HCT116 (cell line): Measurements from ENCODE around the gene TRMT11.

Experiments
- TF ChIP-seq, protein P1 (sequence below), 3 experiments: fragments of 200-600 bp in 1 of 3; sonication (generic) in 1 of 3; IDR thresholded peaks in 2 of 3; conservative IDR thresholded peaks in 1 of 3; 2 replicates each; pipeline ENCODE4 v1.5.1; 2012 to 2017; ENCODE audit warnings: low read depth in 2 of 3, low read length in 2 of 3, antibody characterized with exemption in 1 of 3, borderline replicate concordance in 1 of 3, control low read depth in 1 of 3, mild to moderate bottlenecking in 1 of 3, mixed read lengths in 1 of 3, mixed run types in 1 of 3, moderate library complexity in 1 of 3; ENCODE audit not compliant: insufficient read depth in 1 of 3
- TF ChIP-seq, protein P2 (sequence below): IDR thresholded peaks from 2 replicates; pipeline ENCODE4 v1.6.1; 2012; ENCODE audit warnings: low read depth

DNA sequence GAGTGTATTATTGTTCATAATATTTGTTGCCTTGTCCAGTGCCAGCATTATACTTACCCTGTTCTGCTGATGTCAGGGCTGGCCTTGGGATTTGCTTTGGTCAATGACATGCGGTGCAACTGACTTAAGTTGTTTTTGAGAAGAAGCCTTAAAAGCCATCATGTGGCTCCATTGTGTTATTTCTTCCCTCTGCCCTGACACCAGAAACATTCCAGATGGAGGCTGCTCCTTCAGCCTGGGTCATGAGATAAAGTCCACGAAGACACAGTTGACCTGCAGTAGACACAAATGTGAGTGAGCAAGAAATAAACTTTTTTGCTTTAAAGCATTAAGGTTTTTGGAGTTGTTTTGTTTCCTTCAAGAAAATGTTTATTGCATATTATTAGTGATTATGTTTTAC lies 37.3 kb upstream of the TRMT11 start:
- TF ChIP-seq, protein P1, sequence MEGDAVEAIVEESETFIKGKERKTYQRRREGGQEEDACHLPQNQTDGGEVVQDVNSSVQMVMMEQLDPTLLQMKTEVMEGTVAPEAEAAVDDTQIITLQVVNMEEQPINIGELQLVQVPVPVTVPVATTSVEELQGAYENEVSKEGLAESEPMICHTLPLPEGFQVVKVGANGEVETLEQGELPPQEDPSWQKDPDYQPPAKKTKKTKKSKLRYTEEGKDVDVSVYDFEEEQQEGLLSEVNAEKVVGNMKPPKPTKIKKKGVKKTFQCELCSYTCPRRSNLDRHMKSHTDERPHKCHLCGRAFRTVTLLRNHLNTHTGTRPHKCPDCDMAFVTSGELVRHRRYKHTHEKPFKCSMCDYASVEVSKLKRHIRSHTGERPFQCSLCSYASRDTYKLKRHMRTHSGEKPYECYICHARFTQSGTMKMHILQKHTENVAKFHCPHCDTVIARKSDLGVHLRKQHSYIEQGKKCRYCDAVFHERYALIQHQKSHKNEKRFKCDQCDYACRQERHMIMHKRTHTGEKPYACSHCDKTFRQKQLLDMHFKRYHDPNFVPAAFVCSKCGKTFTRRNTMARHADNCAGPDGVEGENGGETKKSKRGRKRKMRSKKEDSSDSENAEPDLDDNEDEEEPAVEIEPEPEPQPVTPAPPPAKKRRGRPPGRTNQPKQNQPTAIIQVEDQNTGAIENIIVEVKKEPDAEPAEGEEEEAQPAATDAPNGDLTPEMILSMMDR (IDR thresholded peaks at IDR 0.05 in 2 of 3, conservative IDR thresholded peaks at IDR 0.05 in 1 of 3; ENCODE audit: borderline replicate concordance in 1 of 3, insufficient read depth in 1 of 3, low read depth in 2 of 3, low read length in 2 of 3), result no peak
- TF ChIP-seq, protein P2, sequence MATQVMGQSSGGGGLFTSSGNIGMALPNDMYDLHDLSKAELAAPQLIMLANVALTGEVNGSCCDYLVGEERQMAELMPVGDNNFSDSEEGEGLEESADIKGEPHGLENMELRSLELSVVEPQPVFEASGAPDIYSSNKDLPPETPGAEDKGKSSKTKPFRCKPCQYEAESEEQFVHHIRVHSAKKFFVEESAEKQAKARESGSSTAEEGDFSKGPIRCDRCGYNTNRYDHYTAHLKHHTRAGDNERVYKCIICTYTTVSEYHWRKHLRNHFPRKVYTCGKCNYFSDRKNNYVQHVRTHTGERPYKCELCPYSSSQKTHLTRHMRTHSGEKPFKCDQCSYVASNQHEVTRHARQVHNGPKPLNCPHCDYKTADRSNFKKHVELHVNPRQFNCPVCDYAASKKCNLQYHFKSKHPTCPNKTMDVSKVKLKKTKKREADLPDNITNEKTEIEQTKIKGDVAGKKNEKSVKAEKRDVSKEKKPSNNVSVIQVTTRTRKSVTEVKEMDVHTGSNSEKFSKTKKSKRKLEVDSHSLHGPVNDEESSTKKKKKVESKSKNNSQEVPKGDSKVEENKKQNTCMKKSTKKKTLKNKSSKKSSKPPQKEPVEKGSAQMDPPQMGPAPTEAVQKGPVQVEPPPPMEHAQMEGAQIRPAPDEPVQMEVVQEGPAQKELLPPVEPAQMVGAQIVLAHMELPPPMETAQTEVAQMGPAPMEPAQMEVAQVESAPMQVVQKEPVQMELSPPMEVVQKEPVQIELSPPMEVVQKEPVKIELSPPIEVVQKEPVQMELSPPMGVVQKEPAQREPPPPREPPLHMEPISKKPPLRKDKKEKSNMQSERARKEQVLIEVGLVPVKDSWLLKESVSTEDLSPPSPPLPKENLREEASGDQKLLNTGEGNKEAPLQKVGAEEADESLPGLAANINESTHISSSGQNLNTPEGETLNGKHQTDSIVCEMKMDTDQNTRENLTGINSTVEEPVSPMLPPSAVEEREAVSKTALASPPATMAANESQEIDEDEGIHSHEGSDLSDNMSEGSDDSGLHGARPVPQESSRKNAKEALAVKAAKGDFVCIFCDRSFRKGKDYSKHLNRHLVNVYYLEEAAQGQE, result no peak
